Measurements from ENCODE around the gene FAM50A.

Gene FAM50A

GRCh38 chrX:154465601-154466000 lies 21.7 kb downstream of the FAM50A start:
- DNase-seq (ENCODE audit: low spot score): no peak

GRCh38 chrX:154466036-154466435 lies 22.1 kb downstream of the FAM50A start:
- DNase-seq (ENCODE audit: low spot score): no peak

GRCh38 chrX:154466907-154467306 lies 23.0 kb downstream of the FAM50A start:
- DNase-seq (ENCODE audit: low spot score): no peak

- DNase-seq (ENCODE audit: low spot score): no peak
Observed at GRCh38 chrX:154467556-154467955, 23.6 kb downstream of the FAM50A start.

GRCh38 chrX:154468217-154468616 lies 24.3 kb downstream of the FAM50A start:
- no peak for DNase-seq (ENCODE audit: low spot score)

GRCh38 chrX:154469114-154469513 lies 25.2 kb downstream of the FAM50A start:
- no peak for DNase-seq (ENCODE audit: low spot score)

- DNase-seq (ENCODE audit: low spot score): no peak
Observed at GRCh38 chrX:154469880-154470279, 25.9 kb downstream of the FAM50A start.

- DNase-seq (ENCODE audit: low spot score): no peak
Observed at GRCh38 chrX:154470434-154470833, 26.5 kb downstream of the FAM50A start.

GRCh38 chrX:154470914-154471568 lies 27.1 kb downstream of the FAM50A start:
- no peak for DNase-seq (ENCODE audit: low spot score)

- DNase-seq (ENCODE audit: low spot score): no peak
Observed at GRCh38 chrX:154471839-154472684, 28.1 kb downstream of the FAM50A start.

GRCh38 chrX:154472685-154473632 lies 29.0 kb downstream of the FAM50A start:
- no peak for DNase-seq (ENCODE audit: low spot score)

GRCh38 chrX:154473683-154474082 lies 29.7 kb downstream of the FAM50A start:
- DNase-seq (ENCODE audit: low spot score): no peak

GRCh38 chrX:154476821-154477220 lies 32.9 kb downstream of the FAM50A start:
- DNase-seq (ENCODE audit: low spot score): no peak

- no peak for DNase-seq (ENCODE audit: low spot score)
Observed at GRCh38 chrX:154477891-154478477, 34.0 kb downstream of the FAM50A start.

- DNase-seq (ENCODE audit: low spot score): peak; percentile 85
Observed at GRCh38 chrX:154478728-154479622, 35.0 kb downstream of the FAM50A start, which contains the start of gene LAGE3. Gene LAGE3 (minus strand): TSS chrX:154479281. CDS start chrX:154478915, 366 bp downstream.

GRCh38 chrX:154481195-154481594 lies 37.3 kb downstream of the FAM50A start:
- DNase-seq (ENCODE audit: low spot score): no peak

- no peak for DNase-seq (ENCODE audit: low spot score)
Observed at GRCh38 chrX:154481911-154482601, 38.1 kb downstream of the FAM50A start.

GRCh38 chrX:154482786-154483185 lies 38.8 kb downstream of the FAM50A start:
- no peak for DNase-seq (ENCODE audit: low spot score)

GRCh38 chrX:154483325-154483724 lies 39.4 kb downstream of the FAM50A start:
- no peak for DNase-seq (ENCODE audit: low spot score)

Data from LoVo (cell line).